Keratinocyte (primary cell): ENCODE results near the gene CLDN19. TPM values are rescaled to one million over a fixed set of nuclear protein-coding genes. Genes with fewer than 3 reads are reported as not detected.
"Not testable (repeated sequence)": the region's sequence is repeated elsewhere in the genome, so short reads cannot be mapped to it uniquely, and the experiment has no call there.

Source experiments
- DNase-seq: peaks from one replicate; pipeline ENCODE4 v3.0.0-alpha.2; 2011; ENCODE audit warnings: low read depth, missing footprints, low spot score
- FAIRE-seq: peaks from 2 replicates; lab custom pipeline; 2011; peaks lifted over from hg19 to GRCh38; lab: Jason Lieb, UNC
- H2AFZ ChIP-seq: 2 replicates; pipeline ENCODE4 v1.6.0; 2012; ENCODE audit warnings: low read length, control low read depth, inconsistent platforms; ENCODE audit not compliant: control insufficient read depth
- H3K27ac ChIP-seq: 2 replicates; pipeline ENCODE4 v1.5.1; 2011; ENCODE audit warnings: low read length; ENCODE audit not compliant: control insufficient read depth, insufficient read depth
- H3K27me3 ChIP-seq: 3 replicates; pipeline ENCODE4 v1.6.0; 2011; ENCODE audit warnings: low read length; ENCODE audit not compliant: control insufficient read depth, insufficient read depth; ENCODE audit errors: extremely low read depth
- H3K36me3 ChIP-seq, 2 experiments: 2 replicates in 1 of 2; 3 replicates in 1 of 2; pipeline ENCODE4 v1.5.1; 2011; ENCODE audit warnings: low read length in 2 of 2, mild to moderate bottlenecking in 1 of 2; ENCODE audit not compliant: control insufficient read depth in 2 of 2, insufficient read depth in 2 of 2; ENCODE audit errors: extremely low read depth in 1 of 2
- H3K4me1 ChIP-seq: 3 replicates; pipeline ENCODE4 v1.5.1; 2011; ENCODE audit warnings: low read length; ENCODE audit not compliant: control insufficient read depth, insufficient read depth; ENCODE audit errors: extremely low read depth
- H3K4me2 ChIP-seq: 3 replicates; pipeline ENCODE4 v1.6.0; 2011; ENCODE audit warnings: low read depth, low read length; ENCODE audit not compliant: control insufficient read depth, insufficient read depth; ENCODE audit errors: extremely low read depth
- H3K4me3 ChIP-seq, 3 experiments: fragments of 200-600 bp in 1 of 3; sonication (generic) in 1 of 3; 2 replicates in 2 of 3; 3 replicates in 1 of 3; pipeline ENCODE4 v1.5.1; 2011 to 2016; ENCODE audit warnings: low read length in 3 of 3, mild to moderate bottlenecking in 3 of 3, control low read depth in 2 of 3, inconsistent platforms in 1 of 3, low read depth in 1 of 3, mixed read lengths in 1 of 3, mixed run types in 1 of 3, moderate library complexity in 1 of 3; ENCODE audit not compliant: control insufficient read depth in 2 of 3, insufficient read depth in 2 of 3; ENCODE audit errors: extremely low read depth in 1 of 3
- H3K79me2 ChIP-seq: 2 replicates; pipeline ENCODE4 v1.6.0; 2012; ENCODE audit warnings: low read length; ENCODE audit not compliant: control insufficient read depth, insufficient read depth
- H3K9ac ChIP-seq: 3 replicates; pipeline ENCODE4 v1.6.0; 2011; ENCODE audit warnings: low read length; ENCODE audit not compliant: control insufficient read depth, insufficient read depth; ENCODE audit errors: extremely low read depth
- H3K9me1 ChIP-seq: 3 replicates; pipeline ENCODE4 v1.6.0; 2011; ENCODE audit warnings: low read length; ENCODE audit not compliant: control insufficient read depth, insufficient read depth; ENCODE audit errors: extremely low read depth
- H3K9me3 ChIP-seq: 2 replicates; pipeline ENCODE4 v1.5.1; 2012; ENCODE audit warnings: low read depth, low read length; ENCODE audit not compliant: control insufficient read depth
- H4K20me1 ChIP-seq: 3 replicates; pipeline ENCODE4 v1.6.0; 2011; ENCODE audit warnings: low read length; ENCODE audit not compliant: control insufficient read depth, insufficient read depth; ENCODE audit errors: extremely low read depth
- EZH2 ChIP-seq: IDR thresholded peaks from one replicate; pipeline ENCODE4 v1.6.1; 2012; ENCODE audit warnings: inconsistent platforms, mild to moderate bottlenecking, low read length, moderate library complexity
- dilution Hi-C: fragments of 300-500 bp; cut with MboI; formaldehyde crosslinking; loops from one replicate; pipeline ENCODE4 v1.7.0; 2020; ENCODE audit warnings: low sequenced_read_pairs; ENCODE audit not compliant: extremely low pct_ligation_motif_present
- polyA plus RNA-seq, 5 experiments: library from polyadenylated mRNA; depleted of rRNA in 3 of 5; stranded (reverse) in 3 of 5; stranded (forward) in 1 of 5; unstranded in 1 of 5; fragments of >200 nt; gene quantifications; 1 replicate in 1 of 5; 2 replicates in 3 of 5; 3 replicates in 1 of 5; pipeline versions ENCODE4 v1.2.1 to v1.2.3, GENCODE V29; 2011 to 2012; ENCODE audit warnings: missing spikeins in 2 of 5, low read depth in 1 of 5, low replicate concordance in 1 of 5
- TF ChIP-seq, protein P1 (sequence below), 3 experiments: IDR thresholded peaks in 1 of 3; conservative IDR thresholded peaks in 1 of 3; optimal IDR thresholded peaks in 1 of 3; 2 replicates in 2 of 3; 3 replicates in 1 of 3; pipeline versions ENCODE3 to v1.5.1; 2011; ENCODE audit warnings: low read length in 3 of 3, mild to moderate bottlenecking in 3 of 3, moderate library complexity in 2 of 3, control low read depth in 1 of 3, inconsistent platforms in 1 of 3; ENCODE audit not compliant: insufficient read depth in 2 of 3; ENCODE audit errors: extremely low read depth in 1 of 3

Gene CLDN19
- polyA plus RNA-seq, 1 donor (not counting 4 experiments of a cell fraction or from before 2014, with no cell fraction given): not detected

DNA sequence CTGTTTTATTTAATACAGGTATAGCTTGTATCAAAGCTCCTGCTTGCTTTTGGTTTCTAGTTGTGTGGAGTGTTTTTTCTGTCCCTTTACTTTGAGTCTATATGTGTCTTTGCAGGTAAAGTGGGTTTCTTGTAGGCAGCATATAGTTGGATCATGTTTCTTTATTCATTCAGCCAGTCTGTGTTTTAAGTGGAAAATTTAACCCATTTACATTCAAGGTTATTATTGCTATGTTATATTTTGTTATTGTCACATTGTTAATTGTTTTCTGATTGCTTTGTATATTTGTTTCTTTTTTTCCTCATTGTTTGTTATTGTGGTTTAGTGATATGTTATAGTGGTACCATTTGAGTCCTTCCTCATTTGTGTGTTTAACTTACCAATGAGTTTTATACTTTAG, 26.7 kb downstream of the CLDN19 start:
- Histone ChIP-seq H3K4me2 (no peak overlapping the region), H3K9me1 (no peaks in the 10 kb centered on the region), H3K4me1 (no peaks in the 10 kb centered on the region), H3K79me2 (peaks cover 12% of the 10 kb centered on the region), H3K9ac (no peak overlapping the region), H3K9me3 (no peaks in the 10 kb centered on the region), H3K27me3 (no peaks in the 10 kb centered on the region), H2AFZ (no peak overlapping the region), H3K27ac (no peak overlapping the region), H3K36me3 (peaks cover 0 to 17% of the 10 kb centered on the region in 2 experiments), H4K20me1 (peaks cover 5% of the 10 kb centered on the region), H3K4me3 (no peak overlapping the region)
- TF ChIP-seq EZH2: no peak
- TF ChIP-seq, protein P1, sequence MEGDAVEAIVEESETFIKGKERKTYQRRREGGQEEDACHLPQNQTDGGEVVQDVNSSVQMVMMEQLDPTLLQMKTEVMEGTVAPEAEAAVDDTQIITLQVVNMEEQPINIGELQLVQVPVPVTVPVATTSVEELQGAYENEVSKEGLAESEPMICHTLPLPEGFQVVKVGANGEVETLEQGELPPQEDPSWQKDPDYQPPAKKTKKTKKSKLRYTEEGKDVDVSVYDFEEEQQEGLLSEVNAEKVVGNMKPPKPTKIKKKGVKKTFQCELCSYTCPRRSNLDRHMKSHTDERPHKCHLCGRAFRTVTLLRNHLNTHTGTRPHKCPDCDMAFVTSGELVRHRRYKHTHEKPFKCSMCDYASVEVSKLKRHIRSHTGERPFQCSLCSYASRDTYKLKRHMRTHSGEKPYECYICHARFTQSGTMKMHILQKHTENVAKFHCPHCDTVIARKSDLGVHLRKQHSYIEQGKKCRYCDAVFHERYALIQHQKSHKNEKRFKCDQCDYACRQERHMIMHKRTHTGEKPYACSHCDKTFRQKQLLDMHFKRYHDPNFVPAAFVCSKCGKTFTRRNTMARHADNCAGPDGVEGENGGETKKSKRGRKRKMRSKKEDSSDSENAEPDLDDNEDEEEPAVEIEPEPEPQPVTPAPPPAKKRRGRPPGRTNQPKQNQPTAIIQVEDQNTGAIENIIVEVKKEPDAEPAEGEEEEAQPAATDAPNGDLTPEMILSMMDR (optimal IDR thresholded peaks at IDR 0.05 in 1 of 3, IDR thresholded peaks at IDR 0.05 in 1 of 3, conservative IDR thresholded peaks at IDR 0.05 in 1 of 3; ENCODE audit: extremely low read depth in 1 of 3, insufficient read depth in 2 of 3, low read length in 3 of 3): no peak
- dilution Hi-C loops: no loop called here
- FAIRE-seq (no peak), DNase-seq (no peak)

DNA sequence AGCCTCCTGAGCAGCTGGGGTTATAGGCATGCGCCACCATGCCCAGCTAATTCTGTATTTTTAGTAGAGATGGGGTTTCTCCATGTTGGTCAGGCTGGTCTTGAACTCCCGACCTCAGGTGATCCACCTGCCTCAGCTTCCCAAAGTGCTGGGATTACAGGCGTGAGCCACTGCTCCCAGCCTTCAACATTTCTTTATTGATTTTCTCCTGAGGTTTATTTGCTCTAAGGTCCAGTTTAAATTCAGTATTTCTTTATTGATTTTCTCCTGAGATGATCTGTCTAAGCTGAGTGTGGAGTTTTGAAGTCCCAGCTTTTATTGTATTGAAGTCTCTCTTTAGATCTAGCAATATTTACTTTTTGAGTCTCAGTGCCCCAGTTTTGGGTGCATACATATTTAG, 27.2 kb downstream of the CLDN19 start:
- H3K9ac ChIP-seq, H3K4me1 ChIP-seq, H2AFZ ChIP-seq, H3K4me3 ChIP-seq, H4K20me1 ChIP-seq, H3K27ac ChIP-seq, dilution Hi-C loops, FAIRE-seq, H3K27me3 ChIP-seq, H3K4me2 ChIP-seq, H3K9me3 ChIP-seq, DNase-seq, H3K9me1 ChIP-seq: not testable (repeated sequence)
- Histone ChIP-seq H3K36me3 (peaks cover 0 to 15% of the 10 kb centered on the region in 2 experiments), H3K79me2 (peaks cover 16% of the 10 kb centered on the region)

DNA sequence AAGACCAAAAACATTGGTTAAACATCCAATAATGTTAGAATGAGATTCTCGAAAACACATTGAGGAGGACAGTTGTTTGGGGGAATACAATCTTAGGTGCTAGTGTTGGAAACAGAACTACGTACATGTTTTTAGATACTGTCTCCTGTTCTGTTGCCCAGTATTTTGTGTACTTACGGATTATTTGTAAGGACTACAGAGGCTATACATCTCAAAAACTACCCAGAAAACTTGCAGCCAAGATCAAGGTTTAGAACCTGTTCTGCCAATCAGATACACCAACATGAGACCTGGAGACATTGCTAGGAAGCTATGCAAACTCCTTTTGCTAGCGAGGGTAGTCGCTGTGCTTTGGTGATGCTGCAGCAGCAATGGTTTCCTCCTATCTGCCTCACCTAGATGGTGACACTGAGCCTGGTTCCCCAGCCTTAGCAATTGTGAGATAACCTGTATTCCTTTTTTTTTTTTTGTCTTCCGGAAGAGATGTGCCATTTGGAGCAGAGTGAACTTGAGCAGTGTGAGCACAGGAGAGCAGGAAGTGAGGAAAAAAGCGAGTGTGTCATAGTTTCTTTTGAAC, 36.1 kb downstream of the CLDN19 start:
- H3K79me2 ChIP-seq: peaks cover 34% of the 10 kb centered on the region
- dilution Hi-C loops: no loop called here

More for the DNA sequence above, 36.1 kb downstream of the CLDN19 start:
- H3K36me3 ChIP-seq: peaks cover 20 to 29% of the 10 kb centered on the region in 2 experiments
- H3K9ac ChIP-seq: no peak overlapping the region
- H3K4me2 ChIP-seq: no peak overlapping the region
- no peaks in the 10 kb centered on the region for H3K9me3 ChIP-seq
- no peak overlapping the region for H2AFZ ChIP-seq
- H4K20me1 ChIP-seq: peaks cover 10% of the 10 kb centered on the region
- no peaks in the 10 kb centered on the region for H3K4me1 ChIP-seq
- no peak overlapping the region for H3K4me3 ChIP-seq
- no peak for TF ChIP-seq EZH2
- TF ChIP-seq, protein P1 (optimal IDR thresholded peaks at IDR 0.05 in 1 of 3, IDR thresholded peaks at IDR 0.05 in 1 of 3, conservative IDR thresholded peaks at IDR 0.05 in 1 of 3; ENCODE audit: extremely low read depth in 1 of 3, insufficient read depth in 2 of 3, low read length in 3 of 3): no peak
- FAIRE-seq (no peak), DNase-seq (no peak)
- no peaks in the 10 kb centered on the region for H3K27me3 ChIP-seq
- no peak overlapping the region for H3K27ac ChIP-seq
- H3K9me1 ChIP-seq: peaks cover 3% of the 10 kb centered on the region
